ENCODE results near the gene MAPT.
A peak's percentile ranks its signal among the peaks of the same experiment; 100 is the strongest.
"Not testable (repeated sequence)": the region's sequence is repeated elsewhere in the genome, so short reads cannot be mapped to it uniquely, and the experiment has no call there.

MAPT gene

GRCh38 chr17:45931677-45932076 is 37.3 kb downstream of the MAPT start:
- no peak for DNase-seq

- DNase-seq: no peak
These were observed 40.0 kb downstream of the MAPT start for GRCh38 chr17:45934044-45934979.

GRCh38 chr17:45935197-45935709 is 40.9 kb downstream of the MAPT start:
- no peak for DNase-seq

GRCh38 chr17:45935710-45936509 is 41.6 kb downstream of the MAPT start:
- no peak for DNase-seq

- no peak for DNase-seq
These were observed 42.3 kb downstream of the MAPT start for GRCh38 chr17:45936610-45937009.

GRCh38 chr17:45937186-45937585 is 42.8 kb downstream of the MAPT start:
- not testable (repeated sequence) for DNase-seq

- DNase-seq: no peak
These were observed 45.0 kb downstream of the MAPT start for GRCh38 chr17:45939395-45939794.

GRCh38 chr17:45940293-45940692 is 45.9 kb downstream of the MAPT start:
- DNase-seq: no peak

GRCh38 chr17:45940826-45941225 is 46.5 kb downstream of the MAPT start:
- DNase-seq: no peak

- DNase-seq: no peak
These were observed 47.0 kb downstream of the MAPT start for GRCh38 chr17:45941395-45941794.

- DNase-seq: no peak
These were observed 47.9 kb downstream of the MAPT start for GRCh38 chr17:45942284-45942683.

GRCh38 chr17:45946841-45947256 is 52.5 kb downstream of the MAPT start:
- no peak for DNase-seq

- DNase-seq: no peak
These were observed 54.1 kb downstream of the MAPT start for GRCh38 chr17:45948498-45948880.

GRCh38 chr17:45948881-45949624 is 54.7 kb downstream of the MAPT start:
- peak; percentile 45 to 49 for DNase-seq

GRCh38 chr17:45949755-45950320 is 55.5 kb downstream of the MAPT start:
- no peak for DNase-seq

GRCh38 chr17:45950888-45951287 is 56.5 kb downstream of the MAPT start:
- DNase-seq: no peak

GRCh38 chr17:45951403-45951802 is 57.0 kb downstream of the MAPT start:
- DNase-seq: no peak

GRCh38 chr17:45951941-45952340 is 57.6 kb downstream of the MAPT start:
- DNase-seq: no peak

GRCh38 chr17:45952814-45953320 is 58.5 kb downstream of the MAPT start:
- DNase-seq: no peak

- DNase-seq: no peak
These were observed 59.2 kb downstream of the MAPT start for GRCh38 chr17:45953561-45953960.

GRCh38 chr17:45954914-45955313 is 60.6 kb downstream of the MAPT start:
- no peak for DNase-seq

GRCh38 chr17:45955326-45955725 is 61.0 kb downstream of the MAPT start:
- DNase-seq: no peak
